Measurements from ENCODE around the gene GFY. TPM values are rescaled to one million over a fixed set of nuclear protein-coding genes. Genes with fewer than 3 reads are reported as not detected.

Gene GFY
- total and polyA plus RNA-seq, 9 of the 15 experiments (the other 6 are each of a cell fraction or from before 2014, with no cell fraction given): 0.06 to 0.40 (median 0.19) TPM; not detected in 3

DNA sequence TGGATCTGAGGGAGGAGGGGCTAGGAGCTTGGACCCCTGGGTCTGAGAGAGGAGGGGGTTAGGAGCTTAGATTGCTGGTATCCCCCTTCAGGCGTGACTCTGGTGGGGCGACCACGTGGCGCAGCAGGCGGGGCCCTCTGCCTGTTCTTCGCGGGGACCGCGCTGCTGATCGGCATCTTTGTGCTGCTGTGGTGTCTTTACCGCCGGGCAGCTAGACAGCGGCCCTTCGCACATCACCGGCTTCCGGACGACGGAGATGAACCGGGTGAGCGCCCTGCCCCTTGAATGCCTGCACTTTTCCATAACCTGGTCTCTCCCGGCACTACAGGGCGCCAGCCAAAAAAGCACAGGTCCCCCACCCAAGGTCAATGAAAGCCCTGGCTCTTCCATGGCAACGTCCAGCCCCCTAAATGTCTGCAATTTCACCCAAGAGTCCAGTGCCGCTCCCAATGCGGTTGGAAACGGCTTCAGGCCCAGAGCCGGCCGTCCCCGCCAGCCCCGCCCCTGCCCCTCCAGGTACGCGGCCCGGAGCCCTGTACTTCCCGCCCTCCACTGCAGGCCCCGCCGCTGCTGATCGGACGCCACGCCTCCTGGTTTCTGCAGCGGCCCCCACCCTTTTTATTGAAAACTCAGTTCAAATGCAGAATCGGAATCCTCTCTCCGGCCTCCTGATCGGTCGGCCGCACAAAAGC, 2.8 kb downstream of the GFY start (continued):
- no peak for TF ChIP-seq ZNF436 (CRISPR knock-in tag; IDR thresholded peaks at IDR 0.05)
- TF ChIP-seq POLR2AphosphoS5 (IDR thresholded peaks at IDR 0.05; ENCODE audit: control insufficient read depth, insufficient read depth, low read depth, low read length): no peak
- TF ChIP-seq NR3C1 (CRISPR knock-in tag; IDR thresholded peaks at IDR 0.05): no peak
- TF ChIP-seq ZBTB17 (CRISPR knock-in tag; IDR thresholded peaks at IDR 0.05): no peak
- TF ChIP-seq RBM14 (IDR thresholded peaks at IDR 0.05; ENCODE audit: borderline replicate concordance, insufficient read depth, low read depth, low read length): no peak
- no peak for TF ChIP-seq ZNF224 (CRISPR knock-in tag; IDR thresholded peaks at IDR 0.05)
- no peak for TF ChIP-seq PTBP1 (IDR thresholded peaks at IDR 0.05; ENCODE audit: low read depth, low read length)
- TF ChIP-seq TEAD1 (CRISPR knock-in tag; IDR thresholded peaks at IDR 0.05): no peak
- no peak for TF ChIP-seq NEUROD1 (IDR thresholded peaks at IDR 0.05; ENCODE audit: borderline replicate concordance, low read depth, low read length, partially characterized antibody)
- TF ChIP-seq, protein P1, sequence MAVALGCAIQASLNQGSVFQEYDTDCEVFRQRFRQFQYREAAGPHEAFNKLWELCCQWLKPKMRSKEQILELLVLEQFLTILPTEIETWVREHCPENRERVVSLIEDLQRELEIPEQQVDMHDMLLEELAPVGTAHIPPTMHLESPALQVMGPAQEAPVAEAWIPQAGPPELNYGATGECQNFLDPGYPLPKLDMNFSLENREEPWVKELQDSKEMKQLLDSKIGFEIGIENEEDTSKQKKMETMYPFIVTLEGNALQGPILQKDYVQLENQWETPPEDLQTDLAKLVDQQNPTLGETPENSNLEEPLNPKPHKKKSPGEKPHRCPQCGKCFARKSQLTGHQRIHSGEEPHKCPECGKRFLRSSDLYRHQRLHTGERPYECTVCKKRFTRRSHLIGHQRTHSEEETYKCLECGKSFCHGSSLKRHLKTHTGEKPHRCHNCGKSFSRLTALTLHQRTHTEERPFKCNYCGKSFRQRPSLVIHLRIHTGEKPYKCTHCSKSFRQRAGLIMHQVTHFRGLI (CRISPR knock-in tag; IDR thresholded peaks at IDR 0.05): no peak
- no peak for TF ChIP-seq NCOR1 (IDR thresholded peaks at IDR 0.05)
- TF ChIP-seq SP2 (IDR thresholded peaks at IDR 0.05; ENCODE audit: extremely low read depth, low read depth, low read length, poor library complexity, severe bottlenecking): no peak
- no peak for TF ChIP-seq DPF2 (IDR thresholded peaks at IDR 0.05)
- no peak for TF ChIP-seq ZBED1 (IDR thresholded peaks at IDR 0.05)
- no peak for TF ChIP-seq WHSC1 (IDR thresholded peaks at IDR 0.05; ENCODE audit: low read length)
- TF ChIP-seq, protein P2, sequence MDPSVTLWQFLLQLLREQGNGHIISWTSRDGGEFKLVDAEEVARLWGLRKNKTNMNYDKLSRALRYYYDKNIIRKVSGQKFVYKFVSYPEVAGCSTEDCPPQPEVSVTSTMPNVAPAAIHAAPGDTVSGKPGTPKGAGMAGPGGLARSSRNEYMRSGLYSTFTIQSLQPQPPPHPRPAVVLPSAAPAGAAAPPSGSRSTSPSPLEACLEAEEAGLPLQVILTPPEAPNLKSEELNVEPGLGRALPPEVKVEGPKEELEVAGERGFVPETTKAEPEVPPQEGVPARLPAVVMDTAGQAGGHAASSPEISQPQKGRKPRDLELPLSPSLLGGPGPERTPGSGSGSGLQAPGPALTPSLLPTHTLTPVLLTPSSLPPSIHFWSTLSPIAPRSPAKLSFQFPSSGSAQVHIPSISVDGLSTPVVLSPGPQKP (CRISPR knock-in tag; IDR thresholded peaks at IDR 0.05): no peak
- TF ChIP-seq ZNF239 (CRISPR knock-in tag; IDR thresholded peaks at IDR 0.05): no peak
- peak; percentile 51 for TF ChIP-seq HMGN3 (IDR thresholded peaks at IDR 0.05; ENCODE audit: borderline replicate concordance, extremely low read depth, insufficient read length, low read depth, low read length)
- TF ChIP-seq ETS2 (tag; IDR thresholded peaks at IDR 0.05; ENCODE audit: borderline replicate concordance, poor library complexity, severe bottlenecking): no peak
- no peak for TF ChIP-seq TAF7 (tag; IDR thresholded peaks at IDR 0.05)
- TF ChIP-seq NFXL1 (CRISPR knock-in tag; IDR thresholded peaks at IDR 0.05): no peak
- no peak for TF ChIP-seq RCOR1 (IDR thresholded peaks at IDR 0.05; ENCODE audit: borderline replicate concordance in 1 of 2, low read depth in 2 of 2, low read length in 2 of 2)
- 0 out of 4 replicates have a peak, but pooled peaks of 1 of the 2 experiments have one; percentile 14 for TF ChIP-seq NRF1 (conservative IDR thresholded peaks at IDR 0.05 in 1 of 2, IDR thresholded peaks at IDR 0.05 in 1 of 2)
